Gastrocnemius medialis (tissue), 4 donors: ENCODE measurements around the gene ZNF135. TPM values are rescaled to one million over a fixed set of nuclear protein-coding genes. Genes with fewer than 3 reads are reported as not detected.

ENCODE experiments used
- ATAC-seq, 2 donors: fragments of 150-250 bp; one replicate each; pipeline ENCODE4 v1.9.1; 2016
- DNase-seq, 2 donors: peaks; one replicate each; pipeline ENCODE4 v3.0.0-alpha.2; 2019
- H3K27ac ChIP-seq, 4 donors: fragments of 200-600 bp; sonication (generic); 1 replicate in 1 of 4; 2 replicates in 3 of 4; pipeline ENCODE4 v1.5.1; 2016 to 2018; ENCODE audit warnings: mild to moderate bottlenecking in 2 of 4, moderate library complexity in 1 of 4
- H3K27me3 ChIP-seq, 3 donors: fragments of 200-600 bp; sonication (generic) in 2 of 3; 1 replicate in 1 of 3; 2 replicates in 2 of 3; pipeline versions ENCODE4 v1.5.1 to v1.6.0; 2016 to 2019; ENCODE audit warnings: mild to moderate bottlenecking in 1 of 3, moderate library complexity in 1 of 3
- H3K36me3 ChIP-seq, 2 donors: fragments of 200-600 bp; sonication (generic) in 1 of 2; one replicate each; pipeline ENCODE4 v1.5.1; 2017 to 2018
- H3K4me1 ChIP-seq, 2 donors: fragments of 200-600 bp; sonication (generic) in 1 of 2; one replicate each; pipeline ENCODE4 v1.5.1; 2016 to 2017; ENCODE audit warnings: mild to moderate bottlenecking in 2 of 2
- H3K4me3 ChIP-seq, 4 donors: fragments of 200-600 bp; sonication (generic) in 3 of 4; 1 replicate in 1 of 4; 2 replicates in 3 of 4; pipeline ENCODE4 v1.5.1; 2016 to 2019; ENCODE audit warnings: mild to moderate bottlenecking in 2 of 4
- H3K9me3 ChIP-seq, 3 donors: fragments of 200-600 bp; sonication (generic) in 2 of 3; 1 replicate in 1 of 3; 2 replicates in 2 of 3; pipeline ENCODE4 v1.5.1; 2016 to 2019
- POLR2A ChIP-seq, 2 donors: fragments of 450-650 bp; IDR thresholded peaks; one replicate each; pipeline ENCODE4 v1.6.1; 2017; ENCODE audit warnings: antibody characterized with exemption in 2 of 2, mild to moderate bottlenecking in 2 of 2, moderate library complexity in 2 of 2
- in situ Hi-C, 4 donors: fragments of 200-750 bp; cut with MboI; loops; one replicate each; pipeline versions ENCODE4 v1.15.0 to v1.8.0; 2017; ENCODE audit warnings: low sequenced_read_pairs in 4 of 4
- intact Hi-C: fragments of 100-400 bp; cut with DNase I; formaldehyde crosslinking; loops from one replicate; pipeline ENCODE4 v1.15.1; 2023; ENCODE audit warnings: low total_unique reads
- total RNA-seq, 4 donors: library from RNA; depleted of rRNA; stranded (reverse); fragments of >200 nt; gene quantifications; one replicate each; pipeline versions ENCODE4 v1.1.0 to v1.2.3, GENCODE V29; 2016
- TF ChIP-seq, protein P1 (sequence below), 5 experiments: fragments of 450-650 bp in 3 of 5; fragments of 200-600 bp in 2 of 5; sonication (generic) in 2 of 5; IDR thresholded peaks in 4 of 5; conservative IDR thresholded peaks in 1 of 5; 1 replicate in 4 of 5; 2 replicates in 1 of 5; pipeline ENCODE4 v1.5.1; 2016 to 2019; ENCODE audit warnings: antibody characterized with exemption in 5 of 5, mild to moderate bottlenecking in 3 of 5, moderate library complexity in 3 of 5

Gene ZNF135
- total RNA-seq, 4 donors from 2014 or later: 0.36 to 0.73 (median 0.53) TPM

DNA sequence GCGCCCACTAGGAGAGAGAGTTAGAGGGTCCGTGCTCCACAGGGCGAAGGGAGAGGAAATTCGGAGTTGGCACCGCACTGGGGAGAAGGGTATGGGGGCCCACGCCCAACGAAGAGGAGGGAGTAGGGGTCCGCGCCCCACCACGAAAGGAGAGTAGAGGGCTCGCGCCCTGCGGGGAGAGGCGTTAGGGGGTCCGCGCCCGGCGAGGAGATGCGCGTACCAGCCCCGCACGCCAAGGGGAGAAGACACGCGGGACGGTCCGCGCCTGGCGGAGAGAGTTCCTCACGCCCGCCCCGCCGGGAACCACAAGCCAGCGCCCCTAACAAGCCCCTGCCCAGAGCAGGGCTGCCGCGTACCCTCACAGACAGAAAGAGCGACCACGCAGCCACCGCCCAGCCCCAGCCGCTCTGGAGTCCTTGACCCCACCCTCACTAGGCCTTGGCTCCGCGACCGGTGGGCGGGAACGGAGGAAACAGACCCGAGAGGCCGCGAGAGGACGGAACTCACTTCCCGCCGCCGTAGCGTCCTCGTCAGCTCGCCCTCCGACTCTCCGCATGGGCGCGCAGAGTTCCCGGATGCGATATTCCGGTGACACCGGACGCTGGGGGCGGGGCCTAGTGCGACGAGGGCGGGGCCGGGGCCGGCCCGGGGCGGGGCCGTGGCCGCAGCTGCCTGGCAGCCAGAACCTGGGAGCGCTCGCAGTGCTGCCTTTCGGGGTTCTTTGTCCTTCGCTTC lies 58.9 kb downstream of the ZNF135 start:
- no peak for TF ChIP-seq POLR2A (IDR thresholded peaks at IDR 0.05)
- TF ChIP-seq, protein P1, sequence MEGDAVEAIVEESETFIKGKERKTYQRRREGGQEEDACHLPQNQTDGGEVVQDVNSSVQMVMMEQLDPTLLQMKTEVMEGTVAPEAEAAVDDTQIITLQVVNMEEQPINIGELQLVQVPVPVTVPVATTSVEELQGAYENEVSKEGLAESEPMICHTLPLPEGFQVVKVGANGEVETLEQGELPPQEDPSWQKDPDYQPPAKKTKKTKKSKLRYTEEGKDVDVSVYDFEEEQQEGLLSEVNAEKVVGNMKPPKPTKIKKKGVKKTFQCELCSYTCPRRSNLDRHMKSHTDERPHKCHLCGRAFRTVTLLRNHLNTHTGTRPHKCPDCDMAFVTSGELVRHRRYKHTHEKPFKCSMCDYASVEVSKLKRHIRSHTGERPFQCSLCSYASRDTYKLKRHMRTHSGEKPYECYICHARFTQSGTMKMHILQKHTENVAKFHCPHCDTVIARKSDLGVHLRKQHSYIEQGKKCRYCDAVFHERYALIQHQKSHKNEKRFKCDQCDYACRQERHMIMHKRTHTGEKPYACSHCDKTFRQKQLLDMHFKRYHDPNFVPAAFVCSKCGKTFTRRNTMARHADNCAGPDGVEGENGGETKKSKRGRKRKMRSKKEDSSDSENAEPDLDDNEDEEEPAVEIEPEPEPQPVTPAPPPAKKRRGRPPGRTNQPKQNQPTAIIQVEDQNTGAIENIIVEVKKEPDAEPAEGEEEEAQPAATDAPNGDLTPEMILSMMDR (IDR thresholded peaks at IDR 0.05 in 4 of 5, conservative IDR thresholded peaks at IDR 0.05 in 1 of 5): no peak
- no peak for DNase-seq
- no peak for ATAC-seq
- in situ Hi-C loops (no loop called here), intact Hi-C loops (no loop called here)
- no peak overlapping the region for H3K4me3 ChIP-seq
- no peaks in the 10 kb centered on the region for H3K36me3 ChIP-seq
- peaks cover 0 to 16% (median 12%) of the 10 kb centered on the region in 3 donors for H3K27me3 ChIP-seq
- no peaks in the 10 kb centered on the region for H3K4me1 ChIP-seq
- H3K9me3 ChIP-seq: peaks cover 3 to 48% (median 10%) of the 10 kb centered on the region in 3 donors
- H3K27ac ChIP-seq: no peak overlapping the region

DNA sequence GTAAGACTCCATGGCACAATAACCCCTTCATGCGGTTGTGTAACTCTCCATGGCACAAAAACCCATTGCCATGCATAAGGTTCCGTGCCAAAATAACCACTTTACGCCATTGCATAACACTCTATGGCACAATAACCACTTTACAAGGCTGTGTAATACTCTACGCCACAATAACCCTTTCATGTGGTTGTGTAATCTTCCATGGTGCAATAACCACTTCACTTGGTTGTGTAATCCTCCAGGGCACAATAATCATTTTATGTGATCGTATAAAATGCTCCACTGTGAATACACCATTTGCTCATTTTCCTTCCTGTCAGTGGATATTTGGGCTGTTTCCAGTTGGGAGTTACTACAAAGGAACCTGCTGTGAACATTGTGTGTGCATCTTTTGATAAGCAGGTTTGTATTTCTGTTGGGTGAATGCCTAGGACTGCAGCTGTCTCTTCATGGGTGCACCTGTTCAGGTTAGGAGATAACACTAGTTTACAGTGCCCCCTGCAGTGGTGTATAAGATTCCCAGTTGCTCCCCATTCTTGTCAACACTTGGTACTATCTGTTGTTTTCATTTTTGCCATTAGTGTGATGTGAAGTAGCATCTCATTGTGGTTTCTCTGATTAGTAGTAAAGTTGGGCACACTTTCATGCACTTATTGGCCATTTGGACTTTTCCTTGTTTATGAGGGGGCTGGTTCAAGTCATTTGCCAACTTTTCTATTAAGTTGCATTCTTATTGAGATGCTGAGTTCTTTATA lies 60.1 kb downstream of the ZNF135 start:
- H3K36me3 ChIP-seq: no peaks in the 10 kb centered on the region
- H3K27ac ChIP-seq: no peak overlapping the region
- peaks cover 3 to 48% (median 15%) of the 10 kb centered on the region in 3 donors for H3K9me3 ChIP-seq
- in situ Hi-C loops: no loop called here
- no peak overlapping the region for H3K4me3 ChIP-seq
- H3K27me3 ChIP-seq: peaks cover 0 to 16% (median 12%) of the 10 kb centered on the region in 3 donors
- intact Hi-C loops: no loop called here
- ATAC-seq (no peak), DNase-seq (no peak)
- TF ChIP-seq POLR2A (IDR thresholded peaks at IDR 0.05): no peak
- TF ChIP-seq, protein P1 (IDR thresholded peaks at IDR 0.05 in 4 of 5, conservative IDR thresholded peaks at IDR 0.05 in 1 of 5): no peak
- H3K4me1 ChIP-seq: no peaks in the 10 kb centered on the region

Other genes with a start within 250 kb of the ZNF135 start
- 1 to 10 TPM; 1.2 to 2.3 (median 1.8) TPM for gene ZNF552, start 244.4 kb upstream of the ZNF135 start, total RNA-seq
- gene ZNF587B, start 229.0 kb upstream of the ZNF135 start, total RNA-seq: 1 to 10 TPM; 2.1 to 9.6 (median 6.3) TPM
- gene ZNF587, start 209.4 kb upstream of the ZNF135 start, total RNA-seq: 1 to 10 TPM; 4.5 to 9.0 (median 5.5) TPM
- gene ZNF814, start 170.2 kb upstream of the ZNF135 start, total RNA-seq: 10 to 100 TPM in 1 of 4 donors, 1 to 10 TPM in 3; 3.3 to 18.0 (median 4.5) TPM
- gene ZNF417, start 142.7 kb upstream of the ZNF135 start, total RNA-seq: 1 to 10 TPM; 2.6 to 8.4 (median 4.6) TPM
- gene ZNF418, start 123.9 kb upstream of the ZNF135 start, total RNA-seq: 1 to 10 TPM in 2 of 4 donors, under 1 TPM in 2; 0.52 to 2.4 (median 0.87) TPM
- 1 to 10 TPM in 2 of 4 donors, under 1 TPM in 2; 0.93 to 2.6 (median 1.4) TPM for gene ZNF256, start 111.6 kb upstream of the ZNF135 start, total RNA-seq
- gene C19orf18, start 84.7 kb upstream of the ZNF135 start, total RNA-seq: not detected
- gene ZNF606, start 56.5 kb upstream of the ZNF135 start, total RNA-seq: 10 to 100 TPM in 1 of 4 donors, 1 to 10 TPM in 3; 2.9 to 15.3 (median 6.6) TPM
- gene ZSCAN1, start 25.3 kb upstream of the ZNF135 start, total RNA-seq: not detected
- 10 to 100 TPM; 11.2 to 20.6 (median 15.2) TPM for gene ZSCAN18, start 38.9 kb downstream of the ZNF135 start, total RNA-seq
- gene ZNF329, start 91.5 kb downstream of the ZNF135 start, total RNA-seq: 1 to 10 TPM; 1.3 to 2.0 (median 1.7) TPM
- 10 to 100 TPM in 3 of 4 donors, 1 to 10 TPM in 1; 9.0 to 20.7 (median 13.4) TPM for gene ZNF274, start 123.8 kb downstream of the ZNF135 start, total RNA-seq
- gene ZNF544, start 169.6 kb downstream of the ZNF135 start, total RNA-seq: 1 to 10 TPM; 3.8 to 9.5 (median 6.0) TPM
- 1 to 10 TPM in 2 of 4 donors, under 1 TPM in 2; 0.78 to 2.1 (median 1.2) TPM for gene ZNF8, start 219.7 kb downstream of the ZNF135 start, total RNA-seq
- 10 to 100 TPM; 27.1 to 38.2 (median 32.4) TPM for gene ERVK3-1, start 246.1 kb downstream of the ZNF135 start, total RNA-seq